Glomerular endothelial cell (primary cell): ENCODE data around the gene OXA1L. TPM values are rescaled to one million over a fixed set of nuclear protein-coding genes. Genes with fewer than 3 reads are reported as not detected.
"Not testable (repeated sequence)": the region's sequence is repeated elsewhere in the genome, so short reads cannot be mapped to it uniquely, and the experiment has no call there.

Experiments used
- DNase-seq: peaks from one replicate; pipeline ENCODE4 v3.0.0-alpha.2; 2011; ENCODE audit warnings: low read depth, low spot score; ENCODE audit errors: extremely low read depth
- total RNA-seq: library from RNA; depleted of rRNA; stranded (reverse); fragments of >200 nt; gene quantifications from 2 replicates; pipeline ENCODE4 v1.2.3, GENCODE V29; 2015

Gene OXA1L
- total RNA-seq, 1 donor from 2014 or later = 136 TPM

DNA sequence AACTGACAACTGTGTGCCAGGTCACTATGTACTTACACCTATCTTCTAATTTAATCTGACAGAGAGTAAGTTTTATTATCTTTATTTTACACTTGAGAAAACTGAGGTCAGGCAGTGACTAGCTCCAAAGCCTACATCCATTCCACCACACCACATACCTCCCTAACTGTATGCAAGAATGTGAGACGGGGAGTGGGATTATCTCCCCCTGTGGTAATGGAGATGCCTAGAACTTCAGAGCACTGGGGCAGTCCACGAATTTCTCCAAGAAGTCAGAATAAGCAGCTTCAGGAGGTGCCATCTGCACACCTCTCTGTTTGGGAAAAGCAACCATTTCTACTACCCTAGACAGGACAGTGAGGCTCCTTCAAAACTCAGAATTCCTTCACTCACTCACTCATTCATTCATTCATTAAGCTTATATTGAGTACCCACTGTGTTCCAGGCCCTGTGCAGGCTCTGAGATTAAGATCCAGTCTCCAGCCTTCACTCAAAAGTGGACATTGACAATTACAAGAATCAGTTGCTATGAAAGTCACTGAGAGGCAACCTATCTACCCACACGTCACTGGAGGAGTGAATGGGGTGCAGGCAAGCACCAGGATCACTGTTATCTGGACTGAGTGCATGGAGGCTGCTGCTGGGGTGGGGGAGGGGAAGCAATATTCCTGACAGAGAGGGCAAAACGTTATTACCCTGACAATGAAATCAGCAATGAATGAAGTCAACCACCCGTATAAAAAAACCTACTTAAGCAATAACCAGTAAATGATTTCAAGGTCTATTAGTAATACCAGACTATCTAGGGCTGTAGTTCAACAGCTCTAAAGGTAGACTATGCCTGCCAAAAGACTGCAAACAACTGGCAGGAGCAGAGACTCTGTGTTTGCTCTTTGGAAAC is 30.8 kb downstream of the OXA1L start:
- no peak for DNase-seq

DNA sequence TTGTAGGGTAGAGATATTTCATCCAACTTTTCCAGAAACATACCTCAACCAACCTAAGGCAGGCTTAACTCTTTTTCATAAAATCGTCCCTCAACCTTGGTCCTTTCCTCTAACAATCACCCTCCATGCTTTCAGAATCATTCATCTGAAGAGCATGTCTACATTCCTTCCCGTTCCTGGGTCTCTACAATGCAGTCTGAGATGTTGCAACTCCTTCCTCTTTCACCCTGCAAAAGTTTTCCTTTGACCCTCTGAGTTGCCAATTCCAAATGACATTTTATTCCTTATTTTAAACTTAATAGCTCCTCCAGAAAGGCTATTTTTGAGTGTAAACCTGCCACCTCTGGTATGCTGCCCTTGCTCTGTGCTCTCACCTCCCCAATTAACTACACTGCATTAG is 32.0 kb downstream of the OXA1L start:
- DNase-seq = no peak

DNA sequence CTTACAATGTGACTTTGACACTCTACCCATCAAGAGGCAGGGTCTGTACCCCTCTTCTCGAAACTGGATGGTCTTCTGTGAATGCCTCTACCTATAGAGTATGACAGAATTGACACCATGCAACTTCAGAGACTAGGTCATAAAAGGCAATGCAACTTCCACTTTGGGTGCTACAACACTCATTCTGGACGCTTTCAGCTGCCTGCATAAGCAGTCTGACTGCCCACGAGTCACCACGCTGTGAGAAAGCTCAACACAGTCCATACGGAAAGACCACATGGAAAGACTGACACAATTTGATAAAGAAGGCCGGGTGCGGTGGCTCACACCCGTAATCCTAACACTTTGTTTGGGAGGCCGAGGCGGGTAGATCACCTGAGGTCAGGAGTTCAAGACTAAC is 33.9 kb downstream of the OXA1L start:
- no peak for DNase-seq

DNA sequence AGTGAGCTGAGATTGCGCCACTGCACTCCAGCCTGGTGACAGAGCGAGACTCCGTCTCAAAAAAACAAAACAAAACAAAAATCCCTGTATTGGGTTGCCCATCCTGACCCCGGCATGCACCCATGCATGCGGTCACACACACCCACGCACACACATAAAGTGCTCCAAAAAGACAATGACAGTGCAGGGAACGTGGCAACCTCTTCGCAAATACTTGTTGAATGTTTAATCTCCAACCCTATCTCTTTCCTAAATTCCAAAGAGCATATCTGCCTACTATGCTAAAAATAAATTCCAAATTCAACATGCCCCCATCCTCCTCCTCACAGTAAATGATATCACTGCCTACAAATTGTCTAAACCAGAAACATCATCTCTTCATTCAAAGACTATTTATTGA is 35.2 kb downstream of the OXA1L start:
- no peak for DNase-seq

DNA sequence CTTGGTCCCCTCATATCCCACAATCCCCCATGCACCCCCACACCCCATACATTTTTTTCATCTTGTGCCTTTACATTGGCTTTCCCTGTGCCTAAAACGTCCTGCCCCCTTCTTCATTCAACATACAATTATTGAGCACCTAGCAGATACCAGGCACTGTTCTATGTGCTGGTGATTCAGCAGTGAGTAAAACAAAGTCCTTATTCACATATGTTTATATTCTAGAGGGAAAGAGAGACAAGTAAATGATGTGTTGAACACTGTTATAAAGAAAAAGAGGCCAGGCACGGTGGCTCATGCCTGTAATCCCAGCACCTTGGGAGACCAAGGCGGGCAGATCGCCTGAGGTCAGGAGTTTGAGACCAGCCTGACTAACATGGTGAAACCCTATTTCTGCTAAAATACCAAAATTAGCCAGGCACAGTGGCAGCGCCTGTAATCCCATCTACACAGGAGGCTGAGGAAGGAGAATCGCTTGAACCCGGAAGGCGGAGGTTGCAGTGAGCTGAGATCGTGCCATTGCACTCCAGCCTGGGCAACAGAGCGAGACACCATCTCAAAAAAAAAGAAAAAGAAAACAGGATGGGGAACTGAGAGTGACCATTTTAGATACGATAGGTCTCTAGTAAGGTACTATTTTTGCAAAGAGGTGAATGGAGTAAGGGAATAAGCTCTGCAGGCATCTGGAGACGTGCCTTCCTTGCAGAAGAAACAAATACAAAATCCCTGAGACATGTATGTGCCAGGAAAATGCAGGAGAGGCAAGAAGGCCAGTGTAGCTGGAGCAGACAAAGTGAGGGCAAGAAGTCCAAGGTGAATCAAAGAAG is 36.6 kb downstream of the OXA1L start:
- DNase-seq = no peak

DNA sequence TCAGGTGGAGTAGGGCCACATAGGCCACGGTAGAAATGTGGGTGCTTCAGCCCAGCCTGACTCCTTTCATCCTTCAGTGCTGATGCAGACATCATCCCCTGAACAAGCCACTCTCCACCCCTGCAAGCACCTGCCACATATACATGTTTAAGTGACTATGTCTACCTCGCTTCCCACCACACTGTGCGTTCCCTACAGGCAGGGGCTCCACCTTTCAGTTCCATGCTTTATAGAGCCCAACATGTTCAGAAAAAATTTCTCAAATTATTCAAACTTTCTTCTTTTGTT is 37.1 kb downstream of the OXA1L start:
- DNase-seq = no peak

DNA sequence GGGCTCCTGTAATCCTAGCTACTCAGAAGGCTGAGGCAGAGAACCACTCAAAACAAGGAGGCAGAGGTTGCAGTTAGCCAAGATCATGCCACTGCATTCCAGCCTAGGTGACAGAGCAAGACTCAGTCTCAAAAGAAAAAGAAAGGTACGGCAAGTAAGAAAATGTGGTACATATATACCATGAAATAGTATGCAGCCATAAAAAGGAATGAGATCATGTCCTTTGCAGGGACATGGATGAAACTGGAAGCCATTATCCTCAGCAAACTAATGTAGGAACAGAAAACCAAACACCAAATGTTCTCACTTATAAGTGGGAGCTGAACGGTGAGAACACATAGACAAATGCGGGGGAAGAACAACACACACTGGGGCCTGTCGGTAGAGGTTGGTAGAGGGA is 38.7 kb downstream of the OXA1L start:
- DNase-seq = not testable (repeated sequence)

DNA sequence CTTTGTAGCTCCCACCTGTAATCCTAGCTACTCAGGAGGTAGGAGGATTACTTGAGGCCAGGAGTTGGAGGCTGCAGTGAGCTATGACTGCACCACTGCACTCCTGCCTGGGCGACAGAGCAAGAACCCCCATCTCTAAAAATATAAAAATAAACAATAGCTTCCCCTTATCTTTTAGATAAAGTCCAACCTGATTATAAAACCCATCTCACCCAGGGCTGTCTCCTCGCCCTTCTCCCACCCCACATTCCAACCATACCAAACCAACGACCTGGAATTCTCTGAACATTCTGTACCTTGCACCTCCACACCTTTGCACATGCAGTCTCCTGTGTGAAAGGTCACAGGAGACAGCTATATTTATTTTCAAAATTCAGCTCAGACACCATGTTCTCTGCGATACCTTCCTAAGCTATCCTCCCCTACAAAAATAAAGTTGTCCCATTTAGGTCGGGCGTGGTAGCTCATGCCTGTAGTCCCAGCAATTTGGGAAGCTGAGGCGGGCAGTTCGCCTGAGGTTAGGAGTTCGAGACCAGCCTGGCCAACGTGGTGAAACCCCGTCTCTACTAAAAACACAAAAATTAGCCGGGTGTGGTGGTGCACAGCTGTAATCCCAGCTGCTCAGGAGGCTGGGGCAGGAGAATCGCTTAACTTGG is 41.1 kb downstream of the OXA1L start:
- DNase-seq = no peak

DNA sequence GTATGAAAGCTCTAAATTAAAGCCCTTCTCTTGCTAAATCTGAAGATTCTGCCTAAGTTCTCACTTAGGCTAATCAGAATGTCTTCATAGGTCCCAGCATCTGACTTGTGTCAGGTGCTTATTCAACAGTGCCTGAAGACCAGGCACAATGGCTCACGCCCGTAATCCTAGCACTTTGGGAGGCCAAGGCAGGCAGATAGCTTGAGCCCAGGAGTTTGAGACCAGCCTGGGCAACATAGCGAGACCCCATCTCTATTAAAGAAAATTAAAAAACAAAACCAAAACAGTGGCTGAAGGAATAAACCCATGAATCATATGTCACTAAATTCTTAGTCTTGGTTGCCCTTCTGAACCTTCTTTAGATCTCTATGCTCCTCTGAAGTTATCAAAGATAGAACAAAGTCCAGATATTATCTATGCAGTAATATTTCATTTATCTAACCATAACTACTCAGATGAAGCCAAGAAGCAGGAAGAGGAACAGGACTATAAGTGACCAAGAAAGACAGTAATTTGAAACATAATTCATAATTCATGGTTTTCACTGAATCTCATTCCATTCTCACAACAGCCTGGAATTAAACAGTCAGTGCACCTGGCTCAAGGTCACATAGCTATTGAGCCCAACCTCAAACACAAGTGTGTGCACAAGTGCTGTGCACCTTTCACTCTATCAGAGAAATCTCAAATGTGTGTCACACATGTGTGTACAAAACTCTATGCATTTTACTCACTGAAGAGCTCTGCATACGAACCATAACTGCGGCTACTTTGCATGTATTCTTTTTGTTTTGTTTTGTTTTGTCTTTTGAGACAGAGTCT is 42.1 kb downstream of the OXA1L start:
- DNase-seq = no peak

DNA sequence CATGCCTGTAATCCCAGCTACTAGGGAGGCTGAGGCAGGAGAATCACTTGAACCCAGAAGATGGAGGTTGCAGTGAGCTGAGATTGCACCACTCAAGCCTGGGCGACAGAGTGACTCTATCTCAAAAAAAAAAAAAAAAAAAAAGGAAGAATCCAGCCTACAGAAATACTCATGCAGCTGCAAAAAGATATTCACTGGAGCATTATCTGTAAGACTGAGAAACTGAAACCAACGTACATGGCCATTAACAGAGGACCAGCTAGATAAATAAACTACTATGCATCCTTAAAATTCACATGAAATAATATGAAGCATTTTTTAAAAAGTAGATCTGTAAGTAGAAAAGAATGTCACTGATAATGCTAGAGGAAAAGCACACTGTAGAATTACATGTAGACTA is 45.2 kb downstream of the OXA1L start:
- DNase-seq = no peak

DNA sequence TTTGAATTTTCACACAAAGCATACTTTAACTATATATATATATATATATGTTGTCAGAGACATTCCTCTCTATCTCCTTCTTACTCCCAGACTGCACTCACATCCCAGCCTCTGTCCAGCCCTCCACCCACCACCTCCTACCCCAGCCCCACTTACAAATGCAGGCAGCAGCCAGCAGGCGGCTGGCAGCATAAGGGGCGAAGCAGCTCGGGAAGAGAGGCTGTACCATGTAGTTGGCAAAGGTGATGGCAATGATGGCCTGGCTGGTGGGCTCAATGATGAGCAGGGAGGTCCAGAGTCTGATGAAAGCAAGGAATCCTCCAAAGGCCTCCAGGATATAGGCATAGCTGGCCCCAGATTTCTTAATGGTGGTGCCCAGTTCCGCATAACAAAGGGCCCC is 46.3 kb downstream of the OXA1L start:
- no peak for DNase-seq

DNA sequence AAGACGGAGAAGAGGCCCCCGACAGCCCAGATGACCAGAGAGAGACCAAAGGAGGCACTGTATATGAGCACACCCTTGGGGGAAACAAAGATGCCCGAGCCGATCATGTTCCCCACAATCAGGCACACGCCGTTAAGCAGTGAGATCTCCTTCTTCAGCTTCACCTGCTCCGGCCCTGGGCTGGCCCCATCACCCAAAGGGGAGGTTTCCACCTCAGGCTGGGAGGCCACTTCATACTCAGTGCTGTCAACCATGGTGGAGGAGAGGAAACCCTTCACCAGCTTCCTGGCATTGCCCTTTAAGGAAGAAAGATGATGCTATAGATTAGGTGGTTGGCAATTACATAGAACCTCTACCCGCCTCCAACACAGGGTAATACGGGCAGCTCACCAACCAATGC is 46.7 kb downstream of the OXA1L start:
- DNase-seq = no peak

DNA sequence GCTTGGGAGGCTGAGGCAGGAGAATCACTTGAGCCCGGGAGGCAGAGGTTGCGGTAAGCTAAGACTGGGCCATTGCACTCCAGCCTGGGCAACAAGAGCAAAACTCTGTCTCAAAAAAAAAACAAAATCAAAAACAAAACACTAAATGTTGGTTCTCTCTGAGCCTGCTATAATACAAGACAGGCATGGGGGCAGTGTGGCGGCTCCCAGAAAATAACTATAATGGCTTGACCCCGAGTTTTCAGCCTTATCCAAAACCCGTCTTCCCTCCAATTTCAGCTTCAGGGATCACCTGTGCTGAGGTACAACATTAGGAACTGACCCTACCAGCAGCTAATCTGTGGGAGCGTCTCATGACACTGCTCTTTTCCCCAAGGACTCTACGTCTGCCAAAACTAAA is 47.9 kb downstream of the OXA1L start:
- no peak for DNase-seq

DNA sequence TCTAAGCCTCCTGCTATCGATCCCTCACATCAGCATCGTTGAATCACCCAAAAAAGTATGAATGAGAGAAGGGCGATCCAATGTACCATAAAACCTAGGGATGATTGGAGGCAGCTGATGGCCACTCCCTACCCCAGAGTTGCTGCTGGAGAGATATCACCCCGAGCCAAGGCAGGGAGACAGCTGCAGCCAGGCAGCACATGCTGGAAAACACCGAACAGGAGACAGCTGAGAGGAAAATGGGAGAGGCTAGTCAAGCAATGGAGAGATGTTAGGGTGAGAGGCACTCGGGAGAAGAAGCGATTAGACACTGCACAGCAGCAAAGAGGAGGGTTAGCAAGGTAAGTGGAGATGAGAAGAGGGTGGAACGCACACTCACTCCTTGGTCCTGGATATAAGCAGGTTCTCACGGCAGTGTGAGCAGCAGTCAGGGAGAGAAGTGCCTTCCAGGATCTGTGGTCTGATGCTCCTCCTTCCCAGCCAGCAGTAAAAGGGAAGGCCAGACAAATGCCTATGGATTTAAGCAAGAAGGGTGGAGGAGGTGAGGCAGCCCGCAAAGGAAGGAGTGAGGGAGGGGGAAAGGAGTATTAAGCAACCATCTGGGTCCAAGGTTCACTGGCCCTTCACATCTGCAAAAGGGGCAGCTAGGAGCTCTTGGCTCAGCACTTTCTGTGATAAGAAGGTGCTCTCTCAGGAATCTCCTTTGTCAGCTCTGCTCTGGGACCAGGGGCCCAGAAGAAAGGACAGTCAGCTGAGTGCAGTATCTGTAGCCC is 48.6 kb downstream of the OXA1L start, which contains the start of gene SLC7A7:
Gene SLC7A7 (minus strand): TSS at position 495 of the 773 bp plus-strand sequence. CDS start 2,037 bp downstream, outside the sequence.
- no peak for DNase-seq

DNA sequence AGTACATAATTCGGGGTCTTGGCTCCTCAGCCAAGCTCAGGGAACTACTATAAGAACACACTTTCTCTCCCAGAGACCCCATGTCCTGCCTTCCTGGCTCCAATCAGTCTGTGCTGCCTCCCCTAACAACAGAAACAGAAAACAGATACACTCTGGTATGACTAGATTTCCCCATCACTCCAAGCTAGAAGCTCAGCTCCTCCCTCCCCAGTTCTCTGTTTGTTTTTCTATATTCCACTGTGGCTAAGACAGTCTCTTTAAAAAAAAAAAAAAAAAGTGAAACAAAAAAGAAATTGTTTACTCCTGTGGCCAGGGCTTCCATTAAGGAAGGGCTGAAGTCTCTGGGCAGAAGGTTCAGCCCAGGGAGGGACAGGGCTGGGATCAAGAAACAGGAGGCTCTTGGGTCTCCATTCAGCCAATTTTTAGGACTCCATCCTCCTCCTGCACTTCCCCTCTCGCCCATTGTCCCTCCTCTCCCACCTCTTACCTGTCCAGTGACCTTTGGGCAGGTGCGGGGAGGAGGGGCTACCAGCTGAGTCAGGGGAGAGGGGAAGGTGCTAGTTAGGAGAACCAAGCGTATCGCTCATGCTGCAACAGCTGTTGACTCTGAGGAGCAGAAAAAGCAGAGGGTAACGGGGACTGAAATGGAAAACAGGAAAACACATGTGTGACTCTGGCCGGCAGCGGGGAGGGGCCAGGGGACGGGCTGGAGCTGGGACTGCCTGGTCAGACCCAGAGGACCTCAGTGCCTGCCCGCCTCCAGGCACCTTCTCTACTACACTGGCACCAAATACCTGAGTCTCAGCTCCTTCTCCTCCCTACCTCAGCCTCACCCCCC is 52.9 kb downstream of the OXA1L start:
- peak; percentile 56 for DNase-seq

DNA sequence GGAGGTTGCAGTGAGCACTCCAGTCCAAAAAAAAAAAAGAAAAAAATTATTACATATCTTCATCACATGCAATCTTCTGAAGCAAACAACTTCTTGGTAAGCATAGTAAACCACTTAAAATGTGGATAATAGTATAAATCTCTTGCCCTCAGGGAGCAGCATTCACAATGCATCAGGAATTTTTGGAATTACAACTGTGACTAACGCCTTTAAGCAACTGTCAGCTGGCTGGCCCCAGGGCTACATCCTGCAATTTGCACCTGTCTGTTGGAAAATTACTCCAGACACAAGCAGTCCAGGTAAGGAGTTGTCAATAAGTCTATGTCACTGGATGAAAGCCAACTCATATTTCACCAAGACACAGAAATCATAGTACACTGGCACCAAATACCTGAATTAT is 54.2 kb downstream of the OXA1L start:
- no peak for DNase-seq

DNA sequence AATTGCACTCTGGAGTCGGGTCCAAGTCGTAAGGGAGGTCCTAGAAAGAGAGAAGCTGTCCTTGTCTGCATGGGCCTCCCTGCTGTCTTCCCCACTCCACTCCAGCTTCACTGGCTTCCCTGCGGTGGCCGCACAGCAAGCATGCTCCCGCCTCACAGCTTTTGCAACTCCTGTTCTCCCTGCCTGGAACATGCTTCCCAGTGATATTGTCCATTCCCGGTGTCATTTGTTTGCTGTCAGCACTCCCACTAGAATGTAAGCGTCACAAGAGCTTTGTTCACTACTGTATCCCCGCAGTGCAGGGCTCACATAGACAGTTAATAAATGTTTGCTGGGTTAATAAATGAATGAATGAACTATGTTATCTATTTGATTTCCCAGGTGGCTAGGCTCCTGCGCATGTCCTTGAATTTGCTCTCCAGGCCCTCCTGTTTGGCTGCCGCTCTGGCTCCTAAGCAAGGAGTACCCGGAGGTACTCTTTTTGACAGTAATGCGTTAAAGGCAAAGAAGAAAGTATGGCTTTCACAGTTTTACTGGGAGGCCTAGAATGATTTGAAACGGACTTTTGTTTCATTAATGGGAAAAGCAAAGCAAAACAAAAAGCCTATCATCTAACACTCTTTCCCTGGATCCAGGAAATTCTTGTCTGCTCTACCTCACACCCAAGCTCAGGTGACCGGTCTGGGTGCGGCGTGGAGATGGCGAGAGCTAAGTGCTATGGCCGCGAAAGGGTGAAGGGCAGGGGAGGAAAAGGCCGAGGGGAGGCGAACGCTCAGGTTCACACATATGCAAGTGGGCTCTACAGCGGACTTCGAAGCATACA is 54.9 kb downstream of the OXA1L start:
- DNase-seq = no peak

DNA sequence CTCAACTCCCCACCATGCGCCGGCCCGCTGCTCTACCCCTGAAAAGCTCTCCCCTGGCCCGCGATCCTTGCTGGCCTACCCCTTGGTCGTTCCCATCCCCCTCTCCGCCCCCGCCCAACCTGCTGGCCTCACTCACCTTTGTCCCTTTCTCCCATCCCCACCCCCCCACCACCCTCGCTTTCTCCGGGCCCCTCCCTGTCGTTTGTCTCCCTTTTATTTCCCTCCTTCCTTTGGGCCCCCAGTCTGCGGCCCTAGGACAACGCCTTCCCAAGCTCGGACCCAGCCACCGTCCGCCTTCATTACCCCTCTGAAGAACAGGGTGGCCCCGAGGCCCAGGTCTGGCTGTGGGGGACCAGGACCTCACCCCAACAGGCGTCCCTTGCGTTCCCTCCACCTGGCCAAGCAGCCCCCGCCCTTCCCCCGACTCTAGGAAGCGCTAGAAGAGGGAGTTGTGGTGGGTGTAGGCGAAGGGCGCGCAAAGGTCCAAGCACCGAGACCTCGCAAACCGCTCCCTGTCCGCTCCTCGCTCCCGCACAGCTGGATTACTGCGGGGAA is 55.6 kb downstream of the OXA1L start:
- DNase-seq = no peak
